Liver (tissue), 2 donors: Measurements from ENCODE around the gene TERT.

ENCODE experiments used
- YY1 ChIP-seq: IDR thresholded peaks from 2 replicates; pipeline ENCODE4 v1.6.1; 2016; ENCODE audit warnings: antibody characterized with exemption, mild to moderate bottlenecking
- TF ChIP-seq, protein P1 (sequence below): fragments of 150-350 bp; IDR thresholded peaks from 2 replicates; pipeline ENCODE4 v1.5.1; 2017; ENCODE audit warnings: improper control_type of control experiment, low read depth, low read length; ENCODE audit not compliant: missing input control
- TF ChIP-seq, protein P2 (sequence below): IDR thresholded peaks from 2 replicates; pipeline ENCODE4 v1.6.1; 2016; ENCODE audit warnings: antibody characterized with exemption, mild to moderate bottlenecking
- donor health status: healthy.

GRCh38 chr5:1262381-1262780 lies 32.5 kb downstream of the TERT start:
- TF ChIP-seq, protein P1, sequence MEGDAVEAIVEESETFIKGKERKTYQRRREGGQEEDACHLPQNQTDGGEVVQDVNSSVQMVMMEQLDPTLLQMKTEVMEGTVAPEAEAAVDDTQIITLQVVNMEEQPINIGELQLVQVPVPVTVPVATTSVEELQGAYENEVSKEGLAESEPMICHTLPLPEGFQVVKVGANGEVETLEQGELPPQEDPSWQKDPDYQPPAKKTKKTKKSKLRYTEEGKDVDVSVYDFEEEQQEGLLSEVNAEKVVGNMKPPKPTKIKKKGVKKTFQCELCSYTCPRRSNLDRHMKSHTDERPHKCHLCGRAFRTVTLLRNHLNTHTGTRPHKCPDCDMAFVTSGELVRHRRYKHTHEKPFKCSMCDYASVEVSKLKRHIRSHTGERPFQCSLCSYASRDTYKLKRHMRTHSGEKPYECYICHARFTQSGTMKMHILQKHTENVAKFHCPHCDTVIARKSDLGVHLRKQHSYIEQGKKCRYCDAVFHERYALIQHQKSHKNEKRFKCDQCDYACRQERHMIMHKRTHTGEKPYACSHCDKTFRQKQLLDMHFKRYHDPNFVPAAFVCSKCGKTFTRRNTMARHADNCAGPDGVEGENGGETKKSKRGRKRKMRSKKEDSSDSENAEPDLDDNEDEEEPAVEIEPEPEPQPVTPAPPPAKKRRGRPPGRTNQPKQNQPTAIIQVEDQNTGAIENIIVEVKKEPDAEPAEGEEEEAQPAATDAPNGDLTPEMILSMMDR: no peak
- TF ChIP-seq, protein P2, sequence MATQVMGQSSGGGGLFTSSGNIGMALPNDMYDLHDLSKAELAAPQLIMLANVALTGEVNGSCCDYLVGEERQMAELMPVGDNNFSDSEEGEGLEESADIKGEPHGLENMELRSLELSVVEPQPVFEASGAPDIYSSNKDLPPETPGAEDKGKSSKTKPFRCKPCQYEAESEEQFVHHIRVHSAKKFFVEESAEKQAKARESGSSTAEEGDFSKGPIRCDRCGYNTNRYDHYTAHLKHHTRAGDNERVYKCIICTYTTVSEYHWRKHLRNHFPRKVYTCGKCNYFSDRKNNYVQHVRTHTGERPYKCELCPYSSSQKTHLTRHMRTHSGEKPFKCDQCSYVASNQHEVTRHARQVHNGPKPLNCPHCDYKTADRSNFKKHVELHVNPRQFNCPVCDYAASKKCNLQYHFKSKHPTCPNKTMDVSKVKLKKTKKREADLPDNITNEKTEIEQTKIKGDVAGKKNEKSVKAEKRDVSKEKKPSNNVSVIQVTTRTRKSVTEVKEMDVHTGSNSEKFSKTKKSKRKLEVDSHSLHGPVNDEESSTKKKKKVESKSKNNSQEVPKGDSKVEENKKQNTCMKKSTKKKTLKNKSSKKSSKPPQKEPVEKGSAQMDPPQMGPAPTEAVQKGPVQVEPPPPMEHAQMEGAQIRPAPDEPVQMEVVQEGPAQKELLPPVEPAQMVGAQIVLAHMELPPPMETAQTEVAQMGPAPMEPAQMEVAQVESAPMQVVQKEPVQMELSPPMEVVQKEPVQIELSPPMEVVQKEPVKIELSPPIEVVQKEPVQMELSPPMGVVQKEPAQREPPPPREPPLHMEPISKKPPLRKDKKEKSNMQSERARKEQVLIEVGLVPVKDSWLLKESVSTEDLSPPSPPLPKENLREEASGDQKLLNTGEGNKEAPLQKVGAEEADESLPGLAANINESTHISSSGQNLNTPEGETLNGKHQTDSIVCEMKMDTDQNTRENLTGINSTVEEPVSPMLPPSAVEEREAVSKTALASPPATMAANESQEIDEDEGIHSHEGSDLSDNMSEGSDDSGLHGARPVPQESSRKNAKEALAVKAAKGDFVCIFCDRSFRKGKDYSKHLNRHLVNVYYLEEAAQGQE: no peak
- TF ChIP-seq YY1: no peak
